GM21576 (cell line): ENCODE results near the gene PACSIN2.

Source experiments
- ATAC-seq: cut with Tn5 transposase; IDR thresholded peaks from one replicate; pipeline ENCODE4 v1.9.1; 2021; ENCODE audit warnings: mild to moderate bottlenecking, moderate library complexity; ENCODE audit not compliant: unreplicated experiment

PACSIN2 gene

GRCh38 chr22:42887120-42887519, 127.8 kb downstream of the PACSIN2 start:
- ATAC-seq = no peak

- ATAC-seq = no peak
Measured at GRCh38 chr22:42885446-42885845, 129.5 kb downstream of the PACSIN2 start.

- no peak for ATAC-seq
Measured at GRCh38 chr22:42884616-42885375, 130.2 kb downstream of the PACSIN2 start.

- ATAC-seq = no peak
Measured at GRCh38 chr22:42883970-42884369, 131.0 kb downstream of the PACSIN2 start.

GRCh38 chr22:42883121-42883520, 131.8 kb downstream of the PACSIN2 start:
- ATAC-seq = no peak

- no peak for ATAC-seq
Measured at GRCh38 chr22:42881982-42882656, 132.8 kb downstream of the PACSIN2 start.

- ATAC-seq = no peak
Measured at GRCh38 chr22:42881298-42881697, 133.7 kb downstream of the PACSIN2 start.

- no peak for ATAC-seq
Measured at GRCh38 chr22:42880815-42881214, 134.1 kb downstream of the PACSIN2 start.

- ATAC-seq = no peak
Measured at GRCh38 chr22:42879371-42880021, 135.5 kb downstream of the PACSIN2 start.

- ATAC-seq = no peak
Measured at GRCh38 chr22:42878561-42879305, 136.2 kb downstream of the PACSIN2 start.

GRCh38 chr22:42877597-42878340, 137.2 kb downstream of the PACSIN2 start:
- no peak for ATAC-seq

GRCh38 chr22:42877158-42877557, 137.8 kb downstream of the PACSIN2 start:
- ATAC-seq = no peak

- no peak for ATAC-seq
Measured at GRCh38 chr22:42876041-42876440, 138.9 kb downstream of the PACSIN2 start.

- ATAC-seq = no peak
Measured at GRCh38 chr22:42874010-42874409, 140.9 kb downstream of the PACSIN2 start.

GRCh38 chr22:42873356-42873755, 141.6 kb downstream of the PACSIN2 start:
- ATAC-seq = no peak

GRCh38 chr22:42872821-42873220, 142.1 kb downstream of the PACSIN2 start:
- no peak for ATAC-seq

GRCh38 chr22:42871146-42872050, 143.6 kb downstream of the PACSIN2 start:
- no peak for ATAC-seq

GRCh38 chr22:42869888-42870480, 145.0 kb downstream of the PACSIN2 start:
- ATAC-seq = no peak

GRCh38 chr22:42869463-42869862, 145.5 kb downstream of the PACSIN2 start:
- ATAC-seq = no peak
